HepG2 (cell line): ENCODE results near the gene UNCX. TPM values are rescaled to one million over a fixed set of nuclear protein-coding genes. Genes with fewer than 3 reads are reported as not detected.

ENCODE experiments used
- ATAC-seq: fragments of 200-7000 bp; cut with Tn5 transposase; 3 replicates; pipeline ENCODE4 v1.9.1; 2020; ENCODE audit warnings: mild to moderate bottlenecking, moderate library complexity
- BruUV-seq: library from RNA; stranded (reverse); fragments of 400-500 nt; replicated peaks from 2 replicates; lab custom pipeline; 2021; lab: Mats Ljungman, UMichigan
- CTCF ChIA-PET: fragments of 300-600 bp; formaldehyde crosslinking; extraction: SDS; loops from one replicate; lab custom pipeline; 2021; ENCODE audit warnings: low total read pairs, inconsistent platforms, low intra/inter-chr PET ratio; lab: Yijun Ruan, JAX
- POLR2A ChIA-PET: fragments of 350-600 bp; sonication (Branson Sonifier 250); formaldehyde crosslinking; loops from one replicate; lab custom pipeline; 2020; ENCODE audit warnings: antibody characterized with exemption, inconsistent platforms; lab: Yijun Ruan, JAX
- DNase-seq: peaks from one replicate; pipeline ENCODE4 v3.0.0-alpha.2; 2015; ENCODE audit warnings: low spot score
- FAIRE-seq: peaks from 3 replicates; lab custom pipeline; 2011; peaks lifted over from hg19 to GRCh38; lab: Jason Lieb, UNC
- H2AFZ ChIP-seq: one replicate; pipeline ENCODE4 v1.6.1; 2011; ENCODE audit warnings: low read length, inconsistent platforms
- H3K27ac ChIP-seq: fragments of 300-600 bp; 3 replicates; pipeline ENCODE4 v1.8.0; 2011; ENCODE audit warnings: mixed run types, mild to moderate bottlenecking, mixed read lengths, low read length, inconsistent platforms; ENCODE audit not compliant: insufficient read depth; ENCODE audit errors: extremely low read length
- H3K27me3 ChIP-seq, 2 experiments: fragments of 200-600 bp in 1 of 2; 2 replicates in 1 of 2; 3 replicates in 1 of 2; pipeline versions ENCODE4 v1.6.0 to v1.8.0; 2011; ENCODE audit warnings: low read length in 2 of 2, mild to moderate bottlenecking in 2 of 2, moderate library complexity in 2 of 2, inconsistent platforms in 1 of 2; ENCODE audit not compliant: insufficient read depth in 2 of 2, control insufficient read depth in 1 of 2
- H3K36me3 ChIP-seq, 2 experiments: fragments of 200-600 bp in 1 of 2; replicated peaks in 1 of 2; 2 replicates in 1 of 2; 3 replicates in 1 of 2; pipeline versions ENCODE4 v1.5.1 to v1.8.0; 2011; ENCODE audit warnings: low read length in 2 of 2, inconsistent platforms in 1 of 2; ENCODE audit not compliant: insufficient read depth in 2 of 2, control insufficient read depth in 1 of 2
- H3K4me1 ChIP-seq: 2 replicates; pipeline ENCODE4 v1.5.1; 2012; ENCODE audit warnings: low read length, inconsistent platforms; ENCODE audit not compliant: insufficient read depth
- H3K4me2 ChIP-seq: 2 replicates; pipeline ENCODE4 v1.6.0; 2011; ENCODE audit warnings: low read depth, low read length, inconsistent platforms
- H3K4me3 ChIP-seq, 3 experiments: fragments of 200-600 bp in 1 of 3; sonication (generic), shearing (Covaris generic) in 1 of 3; replicated peaks in 1 of 3; 2 replicates each; pipeline ENCODE4 v1.5.1; 2011 to 2016; ENCODE audit warnings: low read length in 3 of 3, inconsistent platforms in 2 of 3, low read depth in 2 of 3, mild to moderate bottlenecking in 2 of 3, control low read depth in 1 of 3, mixed read lengths in 1 of 3; ENCODE audit not compliant: insufficient read depth in 1 of 3
- H3K79me2 ChIP-seq: one replicate; pipeline ENCODE4 v1.6.1; 2011; ENCODE audit warnings: low read length, inconsistent platforms; ENCODE audit not compliant: insufficient read depth
- H3K9ac ChIP-seq: 2 replicates; pipeline ENCODE4 v1.6.0; 2011; ENCODE audit warnings: mild to moderate bottlenecking, low read depth, low read length, inconsistent platforms; ENCODE audit not compliant: insufficient read depth
- H3K9me3 ChIP-seq: 2 replicates; pipeline ENCODE4 v1.5.1; 2012; ENCODE audit warnings: mild to moderate bottlenecking, low read length
- H4K20me1 ChIP-seq: 2 replicates; pipeline ENCODE4 v1.6.0; 2011; ENCODE audit warnings: inconsistent platforms, mild to moderate bottlenecking, low read length, moderate library complexity; ENCODE audit not compliant: insufficient read depth
- NRL ChIP-seq: sonication (generic); formaldehyde crosslinking; IDR thresholded peaks from 2 replicates; pipeline ENCODE4 v1.5.0; 2020; ENCODE audit warnings: missing genetic modification reagents, mild to moderate bottlenecking, moderate library complexity, borderline replicate concordance
- ZFP36 ChIP-seq: fragments of 150-350 bp; IDR thresholded peaks from 2 replicates; pipeline ENCODE4 v1.6.1; 2018; ENCODE audit warnings: borderline replicate concordance, low read length, low read depth; ENCODE audit not compliant: partially characterized antibody
- ZNF44 ChIP-seq: sonication (generic); formaldehyde crosslinking; IDR thresholded peaks from 2 replicates; pipeline ENCODE4 v1.5.1; 2020; ENCODE audit warnings: mild to moderate bottlenecking, missing genetic modification reagents
- ZNF747 ChIP-seq: sonication (generic); formaldehyde crosslinking; IDR thresholded peaks from 2 replicates; pipeline ENCODE4 v1.8.1; 2023; ENCODE audit warnings: missing genetic modification reagents, mild to moderate bottlenecking, borderline replicate concordance
- ZZZ3 ChIP-seq: sonication (generic); formaldehyde crosslinking; IDR thresholded peaks from 2 replicates; pipeline ENCODE4 v1.4.0; 2020; ENCODE audit warnings: missing genetic modification reagents, mild to moderate bottlenecking, borderline replicate concordance
- WGBS: methylation state at CpG from one replicate; pipeline ENCODE4 v1.1.6; 2017; ENCODE audit warnings: low lambda C conversion rate; 5-methylcytosine and 5-hydroxymethylcytosine counted together
- in situ Hi-C: cut with HindIII; loops from 2 replicates; pipeline ENCODE4 v1.10.0; 2017; ENCODE audit warnings: low pct_unique_long_range_greater_than_20kb; ENCODE audit not compliant: extremely low pct_ligation_motif_present
- intact Hi-C: fragments of 100-400 bp; cut with micrococcal nuclease; formaldehyde crosslinking; loops from one replicate; pipeline ENCODE4 v1.10.0; 2022; ENCODE audit not compliant: unreplicated experiment
- polyA plus RNA-seq, 8 experiments: library from polyadenylated mRNA; depleted of rRNA in 3 of 8; stranded (reverse) in 7 of 8; unstranded in 1 of 8; fragments of >200 nt; fragmentation: Illumina TruSeq in 4 of 8; extraction: Trizol in 4 of 8; gene quantifications; 2 replicates each; pipeline versions ENCODE4 v1.2.1 to v1.2.3, GENCODE V29; 2011 to 2016; ENCODE audit warnings: low read depth in 4 of 8, missing spikeins in 1 of 8, mixed read lengths in 1 of 8; ENCODE audit not compliant: insufficient read depth in 1 of 8
- total RNA-seq, 5 experiments: library from RNA; depleted of rRNA; stranded (reverse); fragments of >200 nt; fragmentation: Illumina TruSeq; extraction: Trizol; gene quantifications; 2 replicates each; pipeline ENCODE4 v1.2.3, GENCODE V29; 2016; ENCODE audit warnings: low read depth in 1 of 5
- TF ChIP-seq, protein P1 (sequence below): IDR thresholded peaks from 2 replicates; pipeline ENCODE4 v1.6.1; 2012; ENCODE audit warnings: low read length, improper control_type of control experiment
- TF ChIP-seq, protein P2 (sequence below): sonication (generic); formaldehyde crosslinking; IDR thresholded peaks from 2 replicates; pipeline ENCODE4 v1.4.0; 2020; ENCODE audit warnings: missing genetic modification reagents, borderline replicate concordance
- TF ChIP-seq, protein P3 (sequence below): sonication (generic); formaldehyde crosslinking; conservative IDR thresholded peaks from 2 replicates; pipeline ENCODE4 v1.8.0; 2022; ENCODE audit warnings: mild to moderate bottlenecking, moderate library complexity, missing genetic modification reagents
- TF ChIP-seq, protein P4 (sequence below): IDR thresholded peaks from 2 replicates; pipeline ENCODE4 v1.6.1; 2018; ENCODE audit warnings: missing genetic modification reagents

The UNCX gene
- total and polyA plus RNA-seq, 2 of the 13 experiments (the other 11 are each of a cell fraction or from before 2014, with no cell fraction given), result not detected

DNA sequence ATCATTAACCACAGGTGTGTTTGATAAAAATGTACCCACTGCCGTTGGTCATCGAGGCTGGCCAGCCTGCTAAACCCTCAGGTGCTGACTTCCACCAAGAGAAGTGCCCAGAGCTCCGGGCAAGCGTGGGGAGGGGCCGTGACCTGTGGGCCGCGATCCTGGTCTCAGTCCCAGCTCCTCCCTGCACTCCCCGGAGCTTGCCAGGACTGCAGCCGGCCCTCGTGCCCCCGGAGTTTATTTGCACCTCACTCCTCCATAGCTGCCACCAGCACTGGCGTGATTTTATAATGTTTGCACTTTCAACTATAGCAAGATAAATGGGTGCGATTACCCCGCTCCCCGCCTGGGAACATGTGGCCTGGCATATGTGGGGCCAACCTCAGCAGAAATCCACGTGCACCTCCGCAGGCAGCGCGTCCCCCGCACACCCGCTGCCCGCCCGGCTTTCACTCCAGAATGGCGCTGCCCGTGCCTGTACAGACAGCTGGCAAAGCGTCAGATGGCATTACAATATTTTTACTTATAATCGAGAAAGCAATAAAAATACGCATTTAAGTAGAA, 30.8 kb downstream of the UNCX start (continued):
- TF ChIP-seq, protein P1, sequence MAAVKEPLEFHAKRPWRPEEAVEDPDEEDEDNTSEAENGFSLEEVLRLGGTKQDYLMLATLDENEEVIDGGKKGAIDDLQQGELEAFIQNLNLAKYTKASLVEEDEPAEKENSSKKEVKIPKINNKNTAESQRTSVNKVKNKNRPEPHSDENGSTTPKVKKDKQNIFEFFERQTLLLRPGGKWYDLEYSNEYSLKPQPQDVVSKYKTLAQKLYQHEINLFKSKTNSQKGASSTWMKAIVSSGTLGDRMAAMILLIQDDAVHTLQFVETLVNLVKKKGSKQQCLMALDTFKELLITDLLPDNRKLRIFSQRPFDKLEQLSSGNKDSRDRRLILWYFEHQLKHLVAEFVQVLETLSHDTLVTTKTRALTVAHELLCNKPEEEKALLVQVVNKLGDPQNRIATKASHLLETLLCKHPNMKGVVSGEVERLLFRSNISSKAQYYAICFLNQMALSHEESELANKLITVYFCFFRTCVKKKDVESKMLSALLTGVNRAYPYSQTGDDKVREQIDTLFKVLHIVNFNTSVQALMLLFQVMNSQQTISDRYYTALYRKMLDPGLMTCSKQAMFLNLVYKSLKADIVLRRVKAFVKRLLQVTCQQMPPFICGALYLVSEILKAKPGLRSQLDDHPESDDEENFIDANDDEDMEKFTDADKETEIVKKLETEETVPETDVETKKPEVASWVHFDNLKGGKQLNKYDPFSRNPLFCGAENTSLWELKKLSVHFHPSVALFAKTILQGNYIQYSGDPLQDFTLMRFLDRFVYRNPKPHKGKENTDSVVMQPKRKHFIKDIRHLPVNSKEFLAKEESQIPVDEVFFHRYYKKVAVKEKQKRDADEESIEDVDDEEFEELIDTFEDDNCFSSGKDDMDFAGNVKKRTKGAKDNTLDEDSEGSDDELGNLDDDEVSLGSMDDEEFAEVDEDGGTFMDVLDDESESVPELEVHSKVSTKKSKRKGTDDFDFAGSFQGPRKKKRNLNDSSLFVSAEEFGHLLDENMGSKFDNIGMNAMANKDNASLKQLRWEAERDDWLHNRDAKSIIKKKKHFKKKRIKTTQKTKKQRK, result no peak
- no peak for TF ChIP-seq ZNF747

GRCh38 chr7:1264345-1265280, 31.9 kb downstream of the UNCX start:
- H2AFZ ChIP-seq, result no peak overlapping the region
- in situ Hi-C loops, result no loop called here
- ATAC-seq (no peak), DNase-seq (no peak), FAIRE-seq (no peak)
- no peak overlapping the region for H3K27ac ChIP-seq
- ChIA-PET POLR2A (no interaction called here), CTCF (no interaction called here)
- peaks cover 15 to 84% of the 10 kb centered on the region in 2 experiments; a peak in 4 of 5 replicates for H3K27me3 ChIP-seq
- H3K9me3 ChIP-seq, result no peaks in the 10 kb centered on the region
- no TSS peak for BruUV-seq
- no peak overlapping the region for H3K4me3 ChIP-seq
- no peaks in the 10 kb centered on the region for H3K4me1 ChIP-seq
- H4K20me1 ChIP-seq, result no peaks in the 10 kb centered on the region
- 7% methylated on average over 10 of the region's 30 CpGs for WGBS
- intact Hi-C loops, result no loop called here
- no peak overlapping the region for H3K4me2 ChIP-seq
- no peaks in the 10 kb centered on the region for H3K79me2 ChIP-seq
- H3K9ac ChIP-seq, result no peak overlapping the region
- H3K36me3 ChIP-seq, result no peaks in the 10 kb centered on the region
- no peak for TF ChIP-seq ZZZ3 (CRISPR knock-in tag)
- TF ChIP-seq, protein P2, sequence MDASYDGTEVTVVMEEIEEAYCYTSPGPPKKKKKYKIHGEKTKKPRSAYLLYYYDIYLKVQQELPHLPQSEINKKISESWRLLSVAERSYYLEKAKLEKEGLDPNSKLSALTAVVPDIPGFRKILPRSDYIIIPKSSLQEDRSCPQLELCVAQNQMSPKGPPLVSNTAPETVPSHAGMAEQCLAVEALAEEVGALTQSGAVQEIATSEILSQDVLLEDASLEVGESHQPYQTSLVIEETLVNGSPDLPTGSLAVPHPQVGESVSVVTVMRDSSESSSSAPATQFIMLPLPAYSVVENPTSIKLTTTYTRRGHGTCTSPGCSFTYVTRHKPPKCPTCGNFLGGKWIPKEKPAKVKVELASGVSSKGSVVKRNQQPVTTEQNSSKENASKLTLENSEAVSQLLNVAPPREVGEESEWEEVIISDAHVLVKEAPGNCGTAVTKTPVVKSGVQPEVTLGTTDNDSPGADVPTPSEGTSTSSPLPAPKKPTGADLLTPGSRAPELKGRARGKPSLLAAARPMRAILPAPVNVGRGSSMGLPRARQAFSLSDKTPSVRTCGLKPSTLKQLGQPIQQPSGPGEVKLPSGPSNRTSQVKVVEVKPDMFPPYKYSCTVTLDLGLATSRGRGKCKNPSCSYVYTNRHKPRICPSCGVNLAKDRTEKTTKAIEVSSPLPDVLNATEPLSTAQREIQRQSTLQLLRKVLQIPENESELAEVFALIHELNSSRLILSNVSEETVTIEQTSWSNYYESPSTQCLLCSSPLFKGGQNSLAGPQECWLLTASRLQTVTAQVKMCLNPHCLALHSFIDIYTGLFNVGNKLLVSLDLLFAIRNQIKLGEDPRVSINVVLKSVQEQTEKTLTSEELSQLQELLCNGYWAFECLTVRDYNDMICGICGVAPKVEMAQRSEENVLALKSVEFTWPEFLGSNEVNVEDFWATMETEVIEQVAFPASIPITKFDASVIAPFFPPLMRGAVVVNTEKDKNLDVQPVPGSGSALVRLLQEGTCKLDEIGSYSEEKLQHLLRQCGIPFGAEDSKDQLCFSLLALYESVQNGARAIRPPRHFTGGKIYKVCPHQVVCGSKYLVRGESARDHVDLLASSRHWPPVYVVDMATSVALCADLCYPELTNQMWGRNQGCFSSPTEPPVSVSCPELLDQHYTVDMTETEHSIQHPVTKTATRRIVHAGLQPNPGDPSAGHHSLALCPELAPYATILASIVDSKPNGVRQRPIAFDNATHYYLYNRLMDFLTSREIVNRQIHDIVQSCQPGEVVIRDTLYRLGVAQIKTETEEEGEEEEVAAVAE (CRISPR knock-in tag), result no peak
- TF ChIP-seq, protein P3, sequence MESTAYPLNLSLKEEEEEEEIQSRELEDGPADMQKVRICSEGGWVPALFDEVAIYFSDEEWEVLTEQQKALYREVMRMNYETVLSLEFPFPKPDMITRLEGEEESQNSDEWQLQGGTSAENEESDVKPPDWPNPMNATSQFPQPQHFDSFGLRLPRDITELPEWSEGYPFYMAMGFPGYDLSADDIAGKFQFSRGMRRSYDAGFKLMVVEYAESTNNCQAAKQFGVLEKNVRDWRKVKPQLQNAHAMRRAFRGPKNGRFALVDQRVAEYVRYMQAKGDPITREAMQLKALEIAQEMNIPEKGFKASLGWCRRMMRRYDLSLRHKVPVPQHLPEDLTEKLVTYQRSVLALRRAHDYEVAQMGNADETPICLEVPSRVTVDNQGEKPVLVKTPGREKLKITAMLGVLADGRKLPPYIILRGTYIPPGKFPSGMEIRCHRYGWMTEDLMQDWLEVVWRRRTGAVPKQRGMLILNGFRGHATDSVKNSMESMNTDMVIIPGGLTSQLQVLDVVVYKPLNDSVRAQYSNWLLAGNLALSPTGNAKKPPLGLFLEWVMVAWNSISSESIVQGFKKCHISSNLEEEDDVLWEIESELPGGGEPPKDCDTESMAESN (CRISPR knock-in tag), result no peak
- no peak for TF ChIP-seq ZNF44 (CRISPR knock-in tag)
- TF ChIP-seq NRL (CRISPR knock-in tag), result no peak
- TF ChIP-seq, protein P4, sequence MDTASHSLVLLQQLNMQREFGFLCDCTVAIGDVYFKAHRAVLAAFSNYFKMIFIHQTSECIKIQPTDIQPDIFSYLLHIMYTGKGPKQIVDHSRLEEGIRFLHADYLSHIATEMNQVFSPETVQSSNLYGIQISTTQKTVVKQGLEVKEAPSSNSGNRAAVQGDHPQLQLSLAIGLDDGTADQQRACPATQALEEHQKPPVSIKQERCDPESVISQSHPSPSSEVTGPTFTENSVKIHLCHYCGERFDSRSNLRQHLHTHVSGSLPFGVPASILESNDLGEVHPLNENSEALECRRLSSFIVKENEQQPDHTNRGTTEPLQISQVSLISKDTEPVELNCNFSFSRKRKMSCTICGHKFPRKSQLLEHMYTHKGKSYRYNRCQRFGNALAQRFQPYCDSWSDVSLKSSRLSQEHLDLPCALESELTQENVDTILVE (CRISPR knock-in tag), result no peak
- no peak for TF ChIP-seq ZFP36
